ENCODE measurements around the gene VSIG10L2.

VSIG10L2 gene

DNA sequence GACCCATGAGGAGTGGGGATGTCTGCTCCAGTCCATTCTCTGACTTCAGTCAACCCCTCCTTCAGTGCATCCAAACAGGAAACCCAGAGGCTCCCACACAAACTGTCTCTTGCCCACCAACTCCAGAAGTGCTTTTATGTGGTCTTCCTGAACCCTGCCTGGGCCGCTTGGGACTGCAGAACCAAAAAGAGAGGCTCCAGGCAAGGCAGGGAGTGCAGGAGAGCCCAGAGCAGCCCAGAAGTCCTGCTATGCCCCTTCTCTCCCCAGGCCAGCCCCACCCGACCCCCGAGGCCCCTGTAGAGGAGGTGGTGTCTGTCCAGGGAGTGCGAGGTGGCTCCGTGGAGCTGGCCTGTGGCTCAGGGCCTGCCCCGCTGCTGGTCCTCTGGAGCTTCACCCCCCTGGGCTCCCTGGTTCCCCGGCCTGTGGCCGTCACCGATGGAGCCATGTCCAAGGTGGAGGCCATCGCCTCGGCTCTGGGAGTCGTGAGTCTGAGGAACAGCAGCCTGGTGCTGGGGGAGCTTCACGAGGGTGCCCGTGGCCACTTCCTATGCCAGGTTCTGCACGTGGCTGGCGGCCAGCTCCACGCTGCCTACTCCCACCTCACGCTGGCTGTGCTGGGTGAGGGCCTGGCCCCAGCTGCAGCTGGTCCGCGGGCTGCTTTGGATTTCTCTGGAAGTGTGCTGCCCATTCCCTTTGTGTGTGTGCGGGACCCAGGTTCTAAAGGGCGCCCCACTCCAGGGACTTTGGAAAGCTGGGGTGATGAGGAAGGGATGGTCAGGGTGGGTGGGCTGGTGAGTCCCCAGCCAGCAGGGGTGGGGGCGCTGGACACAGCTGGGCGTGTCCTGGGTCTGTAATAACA lies 1.8 kb downstream of the VSIG10L2 start:
- DNase-seq (ENCODE audit: low read depth in 2 of 2) = no peak

DNA sequence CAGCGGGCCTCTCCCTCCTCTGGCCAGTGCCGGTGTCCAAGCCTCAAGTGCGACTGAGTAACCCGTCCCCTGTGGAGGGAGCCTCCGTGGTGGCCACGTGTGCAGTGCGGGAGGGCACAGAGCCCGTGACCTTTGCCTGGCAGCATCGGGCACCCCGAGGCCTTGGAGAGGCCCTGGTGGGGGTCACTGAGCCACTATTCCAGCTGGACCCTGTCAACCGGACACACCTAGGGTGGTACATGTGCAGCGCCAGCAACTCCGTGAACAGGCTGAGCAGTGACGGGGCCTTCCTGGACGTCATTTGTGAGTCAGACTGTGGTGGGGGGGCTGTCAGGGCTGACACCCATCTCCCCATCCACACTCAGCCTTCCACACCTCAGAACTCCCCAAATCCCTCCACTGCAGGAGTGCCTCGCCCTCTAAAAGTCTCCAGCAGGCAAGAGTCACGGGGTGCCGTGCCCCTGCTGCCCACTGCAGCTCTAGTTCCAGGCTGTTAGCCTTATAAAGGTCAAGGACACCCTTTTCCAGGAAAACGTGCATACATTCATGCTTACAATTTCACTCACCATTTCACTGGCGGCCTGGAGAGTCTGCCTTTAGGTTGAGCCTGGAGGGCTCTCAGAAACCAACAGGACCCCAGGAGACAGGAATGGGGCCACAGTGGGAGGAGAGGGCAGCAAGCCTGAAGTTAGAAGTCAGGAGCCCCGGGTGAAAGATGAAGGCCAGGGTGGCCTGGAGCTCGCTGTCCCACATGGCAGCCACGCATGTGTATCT lies 2.6 kb downstream of the VSIG10L2 start:
- DNase-seq (ENCODE audit: low read depth in 2 of 2) = no peak

DNA sequence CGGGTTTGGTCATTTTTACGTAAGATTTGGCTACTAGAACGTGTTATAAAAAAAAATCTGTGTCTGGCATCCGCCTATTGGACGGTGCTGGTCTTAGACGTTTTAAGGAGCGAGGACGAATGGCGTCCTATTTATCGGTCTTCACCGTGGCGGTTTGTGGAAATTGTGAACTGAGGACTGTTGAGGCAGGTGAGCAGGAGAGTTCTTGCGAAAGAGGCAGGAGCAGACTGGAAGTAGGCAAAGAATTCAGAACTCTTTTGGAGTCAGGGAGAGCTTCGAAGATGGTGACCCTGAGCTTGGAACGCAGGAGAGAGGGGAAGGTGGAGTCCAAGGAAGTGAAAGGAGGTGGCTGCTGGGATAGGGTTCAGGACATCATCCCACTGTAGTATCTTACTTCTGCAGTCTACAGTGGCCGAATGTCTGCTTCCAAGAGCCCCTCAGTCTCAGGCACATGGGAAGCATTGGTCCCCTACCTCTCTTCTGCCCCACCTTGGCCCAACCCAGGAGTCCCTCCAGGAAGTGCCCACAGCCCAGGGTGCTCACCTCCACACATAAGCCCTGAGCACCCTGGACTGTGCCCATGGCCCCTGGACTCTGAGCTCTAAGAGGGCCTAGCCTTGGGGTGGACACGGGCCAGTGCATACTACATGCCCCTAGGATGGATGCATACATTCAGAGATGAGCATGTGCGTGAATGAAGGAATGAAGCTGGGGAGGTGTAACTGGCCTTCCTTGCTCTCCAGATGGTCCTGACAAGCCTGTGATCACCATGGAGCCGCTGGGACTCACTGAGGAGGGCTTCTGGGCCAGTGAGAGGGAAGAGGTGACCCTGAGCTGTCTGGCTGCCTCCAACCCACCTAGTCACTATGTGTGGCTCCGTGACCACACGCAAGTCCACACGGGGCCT lies 3.7 kb downstream of the VSIG10L2 start:
- DNase-seq (ENCODE audit: low read depth in 2 of 2) = no peak

DNA sequence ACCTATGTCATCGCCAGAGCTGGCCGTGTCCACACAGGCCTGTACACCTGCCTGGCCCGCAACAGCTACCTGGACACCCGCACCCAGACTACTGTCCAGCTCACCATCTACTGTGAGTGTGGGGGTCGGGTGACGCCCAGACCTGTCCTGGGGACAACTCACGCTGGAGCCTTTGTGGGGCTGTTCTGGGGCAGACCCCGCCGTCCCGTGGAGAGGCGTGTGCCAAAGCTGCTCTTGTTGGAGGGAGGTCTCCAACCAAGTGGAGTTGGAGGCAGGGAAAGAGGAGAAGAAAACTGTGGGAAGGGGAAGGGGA lies 4.3 kb downstream of the VSIG10L2 start:
- no peak for DNase-seq (ENCODE audit: low read depth in 2 of 2)

DNA sequence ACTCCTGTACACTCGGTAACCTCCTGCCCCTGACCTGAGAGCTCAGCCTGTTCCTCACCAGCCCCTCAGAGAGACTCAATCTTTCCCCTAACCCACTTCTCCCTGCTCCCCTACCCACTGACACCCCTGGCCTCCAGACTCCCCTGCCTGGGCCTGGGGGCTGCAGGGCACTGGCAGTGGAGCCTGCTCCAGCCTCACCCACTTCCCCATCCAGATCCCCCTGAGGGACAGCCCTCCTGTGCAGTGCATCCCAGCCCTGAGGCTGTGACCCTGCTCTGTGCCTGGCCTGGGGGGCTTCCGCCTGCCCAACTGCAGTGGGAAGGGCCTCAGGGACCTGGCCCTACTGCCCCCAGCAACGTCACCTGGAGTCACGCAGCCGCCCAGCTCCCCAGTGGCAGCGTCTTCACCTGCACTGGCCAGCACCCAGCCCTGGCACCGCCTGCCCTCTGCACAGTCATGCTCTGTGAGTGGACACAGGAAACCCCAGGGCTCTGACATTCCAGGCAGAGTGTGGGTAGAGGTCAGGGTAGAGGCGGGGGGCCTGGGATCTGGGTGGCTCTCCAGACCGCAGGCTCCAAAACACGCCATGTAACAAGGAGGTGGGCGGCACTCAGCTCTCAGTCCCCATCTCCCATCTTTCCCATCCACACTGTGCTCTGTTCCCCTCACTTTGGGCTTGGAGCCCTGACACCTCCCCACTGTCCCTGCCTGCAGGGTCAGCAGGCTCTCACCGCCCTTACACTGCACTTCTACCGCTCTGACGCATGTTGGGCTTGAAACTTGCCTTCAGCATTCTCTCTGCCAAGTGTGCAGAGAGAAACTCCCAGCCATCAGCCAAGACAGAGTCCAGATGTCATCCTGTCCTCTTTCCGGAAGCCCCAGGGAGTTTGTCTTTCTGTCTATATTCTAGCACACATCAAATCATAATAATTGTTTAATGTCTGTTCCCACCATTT lies 5.1 kb downstream of the VSIG10L2 start:
- no peak for DNase-seq (ENCODE audit: low read depth in 2 of 2)

DNA sequence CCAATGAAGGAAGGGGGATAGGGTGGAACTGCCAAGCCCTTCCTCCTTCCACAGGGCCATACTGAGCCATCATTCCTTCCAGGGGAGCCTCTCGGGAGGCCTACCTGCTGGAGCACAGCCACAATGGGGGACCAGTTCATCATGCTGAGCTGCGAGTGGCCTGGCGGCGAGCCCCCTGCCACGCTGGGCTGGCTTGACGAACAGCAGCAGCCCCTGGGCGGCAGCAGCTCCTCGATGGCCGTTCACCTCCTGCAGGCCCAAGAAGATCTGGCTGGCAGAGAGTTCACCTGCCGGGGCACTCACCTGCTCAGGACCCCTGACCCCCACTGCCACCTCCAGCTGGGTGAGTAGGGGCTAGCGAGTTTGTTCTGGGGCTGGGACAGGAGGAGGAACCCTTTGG lies 5.9 kb downstream of the VSIG10L2 start:
- DNase-seq (ENCODE audit: low read depth in 2 of 2) = no peak

DNA sequence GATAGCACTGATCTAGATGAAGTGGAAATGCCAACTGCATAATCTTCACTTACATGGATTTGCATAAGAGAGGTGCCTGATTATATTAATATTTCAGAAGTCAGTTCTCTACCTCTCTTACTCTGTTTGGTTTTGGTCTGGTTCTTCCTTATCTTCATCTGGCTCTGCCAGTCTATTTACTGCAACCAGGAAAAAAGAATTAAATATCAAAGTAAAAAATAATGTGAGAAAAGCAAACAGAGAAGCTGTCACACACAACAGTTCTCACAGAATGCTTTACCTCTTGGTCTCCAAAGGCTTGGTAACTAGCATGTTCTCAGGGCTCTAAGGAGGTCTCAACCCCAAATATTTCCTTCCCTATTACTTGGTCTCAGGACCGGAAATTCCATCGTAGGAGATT lies 6.7 kb downstream of the VSIG10L2 start:
- DNase-seq (ENCODE audit: low read depth in 2 of 2) = no peak

DNA sequence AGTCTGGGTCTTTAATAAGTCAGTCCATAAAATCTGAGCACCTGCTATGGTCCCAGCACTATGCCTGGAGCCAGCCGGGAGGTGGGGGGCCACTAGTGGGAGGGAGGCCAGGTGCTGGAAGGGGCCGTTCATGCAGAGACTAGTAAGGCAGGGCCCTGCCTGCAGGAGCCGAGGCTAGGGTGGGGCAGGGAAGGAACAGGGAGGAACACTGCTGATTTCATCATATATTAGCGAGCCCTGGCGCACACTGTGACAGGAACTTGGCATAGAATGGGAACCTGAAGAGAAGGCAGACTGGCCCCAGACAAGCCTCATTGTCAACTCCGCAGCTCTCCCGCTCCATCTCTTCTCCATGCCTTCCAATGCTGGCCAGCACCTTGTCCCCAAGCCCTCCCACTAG lies 7.1 kb downstream of the VSIG10L2 start:
- no peak for DNase-seq (ENCODE audit: low read depth in 2 of 2)

DNA sequence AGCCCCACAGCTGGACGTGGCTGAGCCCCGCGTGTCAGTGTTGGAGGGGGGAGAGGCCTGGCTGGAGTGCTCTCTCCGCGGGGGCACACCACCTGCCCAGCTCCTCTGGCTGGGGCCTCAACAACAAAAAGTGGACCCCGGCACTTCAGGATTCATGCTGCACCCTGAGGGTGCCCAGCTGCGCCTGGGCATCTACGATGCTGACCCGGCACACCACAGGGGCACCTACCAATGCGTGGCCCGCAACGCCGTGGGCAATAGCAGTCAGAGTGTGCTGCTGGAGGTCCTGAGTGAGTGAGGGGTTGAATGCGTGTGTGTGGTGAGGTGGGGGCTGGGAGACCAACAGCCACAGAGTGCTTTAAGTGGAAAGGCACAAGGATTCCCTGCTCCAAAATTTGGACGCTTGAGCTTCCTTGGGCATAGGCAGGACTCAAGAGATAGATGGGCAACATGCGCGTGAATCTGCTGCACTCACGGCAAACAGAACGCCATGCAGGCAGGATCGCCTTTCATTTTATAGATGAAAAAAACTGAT lies 7.6 kb downstream of the VSIG10L2 start:
- DNase-seq (ENCODE audit: low read depth in 2 of 2) = no peak

DNA sequence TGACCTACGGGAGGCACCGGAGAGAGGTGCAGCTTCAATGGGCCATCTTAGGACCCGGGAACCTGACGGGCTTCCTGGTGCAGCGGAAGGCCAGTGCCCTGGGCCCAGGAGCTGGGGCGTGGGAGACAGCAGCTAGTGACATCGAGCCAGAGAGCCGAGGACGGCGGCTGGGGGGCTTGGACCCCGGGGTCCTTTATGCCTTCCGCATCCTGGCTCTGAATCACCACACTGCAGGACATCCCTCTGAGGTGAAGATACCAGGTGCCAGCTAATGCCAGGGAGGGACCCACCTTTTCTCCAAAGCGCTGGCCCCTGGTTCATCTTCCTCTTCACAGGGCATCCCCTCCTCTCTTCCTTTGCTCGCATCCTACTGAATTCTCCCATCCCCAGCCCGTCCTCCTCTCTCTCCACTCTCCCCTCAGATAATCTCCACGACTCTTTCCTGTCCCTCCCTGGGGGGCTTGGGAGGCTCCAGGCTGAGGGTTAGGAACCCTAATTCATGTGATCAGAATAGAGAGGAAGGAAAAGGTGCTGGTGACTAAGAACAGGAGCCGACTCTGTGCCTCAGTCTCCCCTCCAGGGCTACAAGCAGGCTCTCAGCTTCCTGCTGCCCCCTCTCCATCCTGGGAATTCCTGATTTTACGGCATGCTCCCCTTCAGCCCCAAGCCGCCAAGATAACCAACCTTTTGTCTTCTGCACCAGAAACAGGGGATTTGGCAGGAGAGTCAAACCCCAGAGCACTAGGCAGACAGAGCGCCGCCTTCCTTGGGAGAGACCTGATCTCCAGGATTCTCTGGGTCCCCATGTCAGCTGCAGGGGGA lies 8.5 kb downstream of the VSIG10L2 start:
- no peak for DNase-seq (ENCODE audit: low read depth in 2 of 2)

DNA sequence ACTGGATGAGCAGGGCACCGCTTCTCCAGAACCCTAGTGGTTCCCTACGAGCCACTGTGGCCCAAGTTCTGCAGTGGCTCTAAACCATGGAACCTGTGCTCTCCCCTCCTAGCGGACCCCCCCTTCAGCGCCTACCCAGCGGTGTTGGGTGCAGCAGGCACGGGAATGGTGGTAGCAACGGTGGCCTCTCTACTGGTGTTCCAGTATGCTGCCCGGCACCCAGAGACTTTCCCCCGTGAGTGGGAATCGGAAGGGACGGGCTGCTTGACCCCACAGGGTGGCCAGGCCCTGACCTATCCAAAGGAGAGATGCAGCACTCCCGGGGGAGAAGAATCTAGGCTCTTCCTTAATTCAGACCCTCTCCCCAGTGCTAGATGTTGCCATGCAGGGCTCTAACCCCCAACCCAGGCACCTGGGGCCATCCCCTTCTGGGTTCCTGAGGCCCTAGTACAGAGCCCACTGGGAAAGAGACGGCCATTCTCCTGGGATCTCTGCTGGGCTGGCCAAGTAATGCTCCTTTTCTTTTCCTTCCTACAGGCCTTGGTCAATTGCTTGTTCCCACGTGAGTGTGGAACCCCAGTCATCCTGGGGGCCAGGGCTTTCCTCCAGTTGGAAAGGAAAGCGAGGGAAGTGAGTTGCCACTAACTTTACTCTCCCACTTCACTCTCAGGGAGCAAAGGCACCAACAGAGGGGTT lies 9.2 kb downstream of the VSIG10L2 start:
- no peak for DNase-seq (ENCODE audit: low read depth in 2 of 2)

DNA sequence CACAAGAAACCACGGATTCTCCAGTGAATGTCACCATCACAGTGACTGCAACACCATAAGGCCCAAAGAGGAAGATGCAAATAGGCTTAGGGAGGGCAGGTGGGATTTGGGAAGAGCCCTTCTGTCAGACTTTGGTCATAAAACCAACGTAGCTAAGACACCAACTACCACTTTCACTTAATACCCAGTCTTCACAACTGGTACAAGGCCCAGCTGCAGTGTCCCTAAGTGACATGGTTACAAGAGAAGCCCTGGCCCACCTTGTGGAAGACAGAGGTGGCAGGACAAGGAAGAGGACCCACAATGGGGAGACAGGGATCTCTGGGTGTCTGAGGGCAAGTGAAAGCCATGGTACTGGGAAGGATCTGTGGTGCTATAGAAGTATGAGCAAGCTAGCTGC lies 10.0 kb downstream of the VSIG10L2 start:
- no peak for DNase-seq (ENCODE audit: low read depth in 2 of 2)

DNA sequence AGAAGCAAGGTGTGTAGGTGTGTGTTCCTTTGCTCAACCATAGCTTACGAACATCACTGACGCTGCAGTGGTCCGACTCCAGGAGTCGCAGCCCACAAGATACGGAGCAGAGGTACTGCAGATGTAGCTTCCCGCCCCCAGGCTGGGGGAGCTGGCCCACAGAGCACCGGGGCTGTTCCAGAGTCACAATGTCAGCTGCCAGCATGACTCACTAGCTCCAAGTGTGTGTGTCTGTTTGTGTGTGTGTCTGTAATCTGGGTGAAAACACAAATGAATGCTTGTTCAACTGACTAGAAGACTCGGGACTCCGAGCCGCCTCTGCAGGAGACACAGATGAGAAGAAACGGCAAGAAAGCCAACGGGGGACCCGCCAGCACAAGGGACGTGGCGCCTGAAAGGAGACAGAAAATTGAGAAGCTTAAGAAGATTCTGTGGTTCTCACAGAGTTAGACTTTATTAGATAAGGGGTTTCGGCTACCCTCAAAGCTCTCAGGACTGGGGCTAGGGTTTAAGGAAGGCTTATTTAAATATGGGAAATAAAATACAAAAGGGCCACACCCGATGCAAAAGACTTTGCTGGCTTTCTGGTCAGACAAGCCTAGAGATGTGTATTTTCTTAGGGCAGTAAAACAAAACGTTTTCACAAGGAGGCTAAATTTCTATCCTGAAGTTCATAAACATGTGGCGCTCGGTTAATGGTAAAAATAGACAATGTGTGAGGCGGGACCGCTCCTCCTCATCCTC lies 10.7 kb downstream of the VSIG10L2 start:
- no peak for DNase-seq (ENCODE audit: low read depth in 2 of 2)

DNA sequence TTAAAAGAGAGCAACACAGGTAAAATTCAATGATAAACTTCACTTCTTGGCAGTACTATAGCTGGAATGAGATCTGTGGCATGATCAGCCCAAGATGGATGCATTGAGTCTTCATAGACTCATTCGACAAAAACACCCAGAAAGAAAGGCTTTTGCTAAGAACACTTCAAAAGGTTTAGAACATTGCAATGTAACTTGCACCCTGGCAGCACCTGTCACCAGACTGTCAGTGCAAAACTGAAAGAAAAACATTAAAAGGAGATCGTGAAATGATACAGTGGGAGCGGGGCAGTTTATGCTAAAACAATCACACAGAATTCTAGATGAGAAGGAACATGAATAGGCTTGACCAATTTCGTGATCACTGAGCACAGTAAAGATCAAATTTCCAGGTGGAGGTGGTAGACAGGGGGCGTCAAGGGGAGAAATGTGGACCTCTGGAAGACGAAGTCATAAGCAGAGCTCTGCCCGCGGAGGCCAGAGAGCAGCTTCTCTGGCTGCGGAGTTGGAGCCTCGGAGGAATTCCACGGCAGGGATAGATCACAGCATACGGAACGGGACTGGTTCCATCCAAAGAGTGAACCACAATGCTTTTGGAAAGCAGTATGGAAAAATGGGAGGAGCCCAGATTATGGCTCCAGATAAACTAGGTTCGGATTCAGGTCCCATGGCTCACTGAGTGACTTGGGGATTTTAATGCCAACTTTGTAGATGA lies 11.9 kb downstream of the VSIG10L2 start:
- no peak for DNase-seq (ENCODE audit: low read depth in 2 of 2)

DNA sequence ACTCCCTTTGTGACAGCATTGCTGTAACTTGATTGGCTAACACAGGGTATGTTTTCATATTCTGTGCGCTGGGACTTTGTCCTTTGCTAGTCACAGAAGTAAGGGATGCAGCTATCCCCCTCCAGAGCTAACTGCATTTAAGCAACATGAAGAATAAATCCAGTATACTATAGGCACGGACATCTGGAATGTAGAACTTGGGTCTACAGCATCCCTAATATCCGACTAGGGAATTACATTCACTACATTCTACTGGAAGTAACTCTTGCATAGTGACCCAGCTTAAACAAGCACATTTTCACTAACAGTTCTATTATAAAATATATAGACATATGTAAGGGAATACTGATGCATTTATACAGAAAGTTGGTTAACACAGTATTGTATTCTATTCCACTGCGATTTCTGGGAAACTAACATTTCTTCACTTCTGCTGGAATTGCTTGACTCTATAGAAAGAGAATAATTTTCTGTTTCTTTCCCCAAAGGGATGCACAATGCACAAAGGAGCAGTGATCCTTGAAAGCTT lies 13.1 kb downstream of the VSIG10L2 start:
- no peak for DNase-seq (ENCODE audit: low read depth in 2 of 2)

DNA sequence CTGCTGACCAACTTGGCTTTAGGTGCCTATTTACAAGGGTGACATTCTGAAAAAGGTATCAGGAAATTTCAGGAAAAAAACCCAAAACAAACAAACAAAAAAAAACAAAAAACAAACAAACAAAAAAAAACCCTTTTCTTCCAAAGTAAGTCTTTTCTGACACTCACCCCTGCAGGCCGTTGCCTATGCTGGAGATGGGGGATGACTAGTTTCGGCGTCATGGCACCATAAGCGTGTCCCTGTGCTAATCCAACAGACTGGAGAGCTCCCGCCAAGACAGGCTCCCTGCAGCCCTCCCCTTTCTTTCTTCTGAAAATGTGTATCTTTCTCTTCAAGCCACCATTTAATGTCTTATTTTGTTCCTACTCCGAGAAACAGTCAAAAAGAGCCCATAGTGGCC lies 13.7 kb downstream of the VSIG10L2 start:
- no peak for DNase-seq (ENCODE audit: low read depth in 2 of 2)

DNA sequence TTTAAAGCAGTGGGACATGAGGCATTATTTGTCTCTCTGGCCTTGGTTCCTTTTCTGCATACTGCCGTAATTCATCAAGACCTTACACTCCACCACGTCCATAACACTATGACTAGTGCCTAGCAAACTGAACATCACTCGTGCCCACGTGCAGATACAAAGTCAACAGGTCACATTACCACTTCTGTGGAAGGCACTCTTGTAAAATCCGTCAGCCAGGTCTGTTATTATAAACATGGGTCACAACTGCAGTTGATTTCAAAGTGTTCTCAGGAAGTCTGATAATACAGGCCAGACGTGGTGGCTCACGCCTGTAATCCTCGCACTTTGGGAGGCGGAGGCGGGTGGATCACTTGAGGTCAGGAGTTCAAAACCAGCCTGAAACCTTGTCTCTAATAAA lies 14.1 kb downstream of the VSIG10L2 start:
- DNase-seq (ENCODE audit: low read depth in 2 of 2) = no peak

DNA sequence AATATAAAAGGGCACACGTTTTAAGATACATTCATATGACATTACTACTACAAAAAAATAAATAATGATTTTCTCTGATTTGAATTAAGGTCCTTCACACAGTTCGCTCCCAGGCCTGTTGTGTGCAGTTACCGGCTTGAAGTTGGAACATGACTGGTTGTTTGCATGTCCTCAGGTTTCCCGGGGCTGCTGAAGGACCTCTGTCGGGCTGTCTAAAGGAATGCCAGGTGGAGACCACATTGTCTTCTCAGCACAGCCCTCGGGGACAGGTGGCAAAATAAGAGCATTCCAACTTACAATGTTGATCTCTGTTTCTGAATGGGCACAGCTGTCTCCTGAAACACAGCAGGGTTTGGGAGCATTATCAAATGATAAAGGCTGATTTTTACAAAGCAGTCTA lies 14.9 kb downstream of the VSIG10L2 start:
- DNase-seq (ENCODE audit: low read depth in 2 of 2) = no peak
